Endothelial cell of hepatic sinusoid (primary cell): ENCODE data around the gene ISLR2.

Source experiments
- in situ Hi-C: cut with HindIII; loops from 2 replicates; pipeline ENCODE4 v1.10.0; 2017; ENCODE audit warnings: low sequenced_read_pairs

ISLR2 gene

GRCh38 chr15:74128785-74129585 is 1.4 kb upstream of the ISLR2 start:
- in situ Hi-C loops = loop anchor here (10.0 kb wide), 3 partner anchors 156 to 186 kb away; no protein-coding TSS in a partner anchor

GRCh38 chr15:74129586-74130154 is 716 bp upstream of the ISLR2 start:
- in situ Hi-C loops = loop anchor here (10.0 kb wide), 3 partner anchors 155 to 185 kb away; no protein-coding TSS in a partner anchor

GRCh38 chr15:74130849-74131627 is 652 bp downstream of the ISLR2 start:
- in situ Hi-C loops = no loop called here

- in situ Hi-C loops = no loop called here
These were observed 1.4 kb downstream of the ISLR2 start for GRCh38 chr15:74131628-74132413.

- in situ Hi-C loops = no loop called here
These were observed 2.6 kb downstream of the ISLR2 start for GRCh38 chr15:74132681-74133651.

GRCh38 chr15:74133694-74134386 is 3.5 kb downstream of the ISLR2 start:
- in situ Hi-C loops = no loop called here

GRCh38 chr15:74134387-74135027 is 4.1 kb downstream of the ISLR2 start:
- in situ Hi-C loops = no loop called here

GRCh38 chr15:74135041-74135565 is 4.7 kb downstream of the ISLR2 start:
- in situ Hi-C loops = no loop called here

GRCh38 chr15:74136540-74136813 is 6.1 kb downstream of the ISLR2 start:
- in situ Hi-C loops = no loop called here

GRCh38 chr15:74136814-74137536 is 6.6 kb downstream of the ISLR2 start:
- in situ Hi-C loops = no loop called here

- in situ Hi-C loops = no loop called here
These were observed 7.1 kb downstream of the ISLR2 start for GRCh38 chr15:74137537-74137894.

- in situ Hi-C loops = no loop called here
These were observed 8.3 kb downstream of the ISLR2 start for GRCh38 chr15:74138642-74139041.

GRCh38 chr15:74141591-74141990 is 11.2 kb downstream of the ISLR2 start:
- in situ Hi-C loops = no loop called here

- in situ Hi-C loops = no loop called here
These were observed 13.9 kb downstream of the ISLR2 start for GRCh38 chr15:74144153-74144775.

GRCh38 chr15:74146277-74146800 is 16.0 kb downstream of the ISLR2 start:
- in situ Hi-C loops = no loop called here

GRCh38 chr15:74147051-74147450 is 16.7 kb downstream of the ISLR2 start:
- in situ Hi-C loops = no loop called here

GRCh38 chr15:74155766-74156417 is 25.5 kb downstream of the ISLR2 start:
- in situ Hi-C loops = no loop called here
